ENCODE measurements around the gene SLC2A5.
"Not testable (repeated sequence)": the region's sequence is repeated elsewhere in the genome, so short reads cannot be mapped to it uniquely, and the experiment has no call there.

Gene SLC2A5

DNA sequence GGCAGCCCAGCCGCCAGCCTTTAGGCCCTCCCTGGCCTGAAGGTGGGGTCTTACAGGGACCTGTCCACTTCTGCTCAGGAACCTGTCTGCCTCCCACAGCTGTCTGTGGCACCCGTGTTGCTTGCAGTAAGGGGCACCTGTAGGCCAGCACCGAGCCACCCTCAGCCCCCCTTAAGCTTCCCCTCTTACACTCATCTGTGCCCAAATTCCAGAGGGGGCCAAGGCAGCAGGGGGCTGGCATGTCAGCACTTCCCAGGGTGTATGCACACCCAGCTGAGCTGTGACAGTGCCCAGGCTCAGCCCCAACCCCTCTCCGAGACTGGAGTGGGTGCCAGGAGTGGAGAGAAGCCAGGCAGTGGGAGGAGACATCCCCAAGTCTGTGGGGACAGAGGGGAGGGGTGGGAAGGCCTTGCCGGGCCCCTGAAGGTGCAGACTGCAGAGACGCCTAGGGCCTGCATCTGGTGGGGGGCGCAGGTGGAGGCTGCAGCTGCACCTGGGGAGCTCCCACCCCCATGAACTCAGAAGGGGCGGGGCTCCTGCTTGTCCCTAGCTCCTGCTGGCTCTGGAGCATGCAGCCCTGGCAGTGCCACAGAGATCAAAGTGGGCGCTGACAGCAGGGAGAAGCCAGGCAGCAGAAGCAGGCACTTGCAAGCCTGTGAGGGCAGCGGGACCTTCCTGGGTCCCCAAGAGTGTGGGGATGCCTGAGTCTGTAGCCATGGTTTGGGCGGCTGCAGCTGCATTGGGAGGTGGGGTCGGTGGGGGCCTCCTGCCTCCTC lies 37.8 kb downstream of the SLC2A5 start:
- no peak for DNase-seq

DNA sequence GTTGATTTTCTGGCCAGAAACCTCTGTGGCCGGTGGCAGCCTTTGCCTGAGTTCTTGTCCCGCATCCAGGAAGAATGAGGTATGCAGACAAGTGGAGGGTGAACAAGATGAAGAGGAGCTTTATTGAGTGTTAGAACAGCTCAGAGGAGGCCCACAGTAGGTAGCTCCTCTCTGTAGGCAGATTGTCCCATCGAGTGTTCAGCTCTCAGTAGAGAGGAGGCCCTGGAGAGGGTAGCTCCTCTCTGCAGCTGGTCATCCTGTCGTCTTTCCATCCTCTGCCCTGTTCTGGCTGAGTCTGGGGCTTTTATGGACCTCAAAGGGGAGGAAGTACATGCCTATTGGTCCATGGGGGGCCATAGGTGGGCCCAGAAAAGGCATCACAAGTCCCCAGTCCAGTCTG lies 38.4 kb downstream of the SLC2A5 start:
- DNase-seq: not testable (repeated sequence)

GRCh38 chr1:9028921-9029705 lies 40.3 kb downstream of the SLC2A5 start:
- DNase-seq: no peak

GRCh38 chr1:9027307-9027706 lies 42.1 kb downstream of the SLC2A5 start:
- no peak for DNase-seq

DNA sequence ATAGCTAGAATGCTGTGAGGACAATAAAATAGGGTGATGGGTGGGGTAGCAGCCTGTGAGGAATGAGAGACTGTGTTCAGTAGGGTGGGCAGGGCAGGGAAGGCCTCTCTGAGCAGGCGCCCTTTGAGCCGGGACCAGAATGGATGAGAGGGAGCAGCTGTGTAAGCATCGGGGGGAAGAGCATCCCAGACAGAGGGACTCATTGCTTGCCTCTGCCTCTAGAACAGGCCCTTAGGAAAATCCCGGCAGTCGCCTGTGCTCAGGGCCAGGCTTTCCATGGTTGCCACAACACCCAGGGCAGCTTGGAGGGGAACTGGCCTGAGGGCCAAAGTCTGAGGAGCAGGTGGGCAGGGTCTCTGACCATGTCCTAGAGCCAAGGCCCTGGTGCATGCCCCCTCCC lies 44.0 kb downstream of the SLC2A5 start:
- DNase-seq: no peak

GRCh38 chr1:9024837-9025236 lies 44.6 kb downstream of the SLC2A5 start:
- DNase-seq: no peak

DNA sequence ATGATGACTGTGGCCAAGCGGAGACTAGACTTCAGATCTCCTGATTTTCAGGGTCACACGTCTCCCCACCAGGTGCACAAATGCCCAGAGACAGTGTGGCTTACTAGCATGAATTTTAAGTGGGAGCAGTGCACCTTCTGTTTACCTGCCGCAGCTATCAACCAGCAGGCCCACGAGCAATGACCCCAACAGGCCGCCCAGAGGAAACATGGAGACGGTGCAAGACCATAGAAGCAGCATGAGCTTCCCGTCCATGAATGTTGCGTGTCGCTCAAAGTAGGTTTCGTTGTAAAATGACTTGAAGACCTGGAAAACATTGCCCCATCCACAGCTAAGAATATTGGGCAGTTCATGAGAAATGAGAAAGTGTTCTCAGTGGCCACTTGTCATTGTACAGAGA lies 46.7 kb downstream of the SLC2A5 start:
- DNase-seq: no peak

- not testable (repeated sequence) for DNase-seq
These were observed 47.3 kb downstream of the SLC2A5 start for GRCh38 chr1:9022026-9022738.

DNA sequence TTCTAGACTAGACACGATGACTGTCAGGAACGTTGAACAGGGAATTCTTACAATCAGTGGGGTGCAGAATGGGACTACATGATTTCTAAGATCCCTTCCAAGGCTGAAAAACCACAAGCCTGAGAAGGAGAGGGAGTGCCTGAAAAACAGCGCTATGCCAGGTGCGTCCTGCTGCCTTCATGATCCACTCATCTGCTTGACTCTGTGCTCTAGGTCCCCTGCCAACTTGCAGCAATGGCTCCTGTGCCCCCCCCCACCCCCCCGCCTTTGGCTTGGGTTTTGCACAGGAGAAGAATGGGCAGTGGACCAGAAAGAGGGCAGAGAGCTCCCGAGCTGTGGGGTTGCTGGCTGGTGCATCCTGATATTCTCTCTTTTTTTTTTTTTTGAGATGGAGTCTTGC lies 49.1 kb downstream of the SLC2A5 start:
- DNase-seq: no peak

GRCh38 chr1:9019896-9020295 lies 49.5 kb downstream of the SLC2A5 start:
- no peak for DNase-seq

- no peak for DNase-seq
These were observed 51.1 kb downstream of the SLC2A5 start for GRCh38 chr1:9018333-9018732.

- no peak for DNase-seq
These were observed 53.0 kb downstream of the SLC2A5 start for GRCh38 chr1:9016455-9016854.

GRCh38 chr1:9014475-9015375 lies 54.7 kb downstream of the SLC2A5 start:
- DNase-seq: no peak

GRCh38 chr1:9013819-9014218 lies 55.6 kb downstream of the SLC2A5 start:
- DNase-seq: no peak

DNA sequence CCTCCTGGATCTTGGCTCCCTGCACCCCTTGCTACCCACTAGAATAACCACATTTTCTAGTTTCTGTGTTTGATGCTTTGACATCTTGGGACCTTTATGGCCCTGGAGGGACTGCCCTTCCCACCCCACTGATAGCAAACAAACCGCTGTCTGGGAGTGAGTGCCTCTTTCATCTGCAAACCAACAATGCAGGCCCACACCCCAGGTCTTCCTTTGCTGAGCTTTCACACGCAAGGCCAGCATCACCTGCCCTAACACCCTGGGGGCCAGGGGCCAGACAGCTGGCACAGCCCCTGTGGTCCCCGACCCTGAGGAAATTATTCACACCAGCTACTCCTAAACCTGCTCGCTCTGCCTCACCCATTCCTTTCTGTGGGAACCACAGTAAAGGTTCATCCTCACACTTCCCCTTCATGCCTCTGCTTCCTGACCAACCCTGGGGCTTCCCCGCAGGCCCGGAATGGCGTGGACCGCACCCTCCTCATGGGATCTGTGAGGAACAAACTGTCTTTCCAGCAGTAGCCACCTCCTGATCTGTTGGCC lies 58.6 kb downstream of the SLC2A5 start:
- DNase-seq: no peak

DNA sequence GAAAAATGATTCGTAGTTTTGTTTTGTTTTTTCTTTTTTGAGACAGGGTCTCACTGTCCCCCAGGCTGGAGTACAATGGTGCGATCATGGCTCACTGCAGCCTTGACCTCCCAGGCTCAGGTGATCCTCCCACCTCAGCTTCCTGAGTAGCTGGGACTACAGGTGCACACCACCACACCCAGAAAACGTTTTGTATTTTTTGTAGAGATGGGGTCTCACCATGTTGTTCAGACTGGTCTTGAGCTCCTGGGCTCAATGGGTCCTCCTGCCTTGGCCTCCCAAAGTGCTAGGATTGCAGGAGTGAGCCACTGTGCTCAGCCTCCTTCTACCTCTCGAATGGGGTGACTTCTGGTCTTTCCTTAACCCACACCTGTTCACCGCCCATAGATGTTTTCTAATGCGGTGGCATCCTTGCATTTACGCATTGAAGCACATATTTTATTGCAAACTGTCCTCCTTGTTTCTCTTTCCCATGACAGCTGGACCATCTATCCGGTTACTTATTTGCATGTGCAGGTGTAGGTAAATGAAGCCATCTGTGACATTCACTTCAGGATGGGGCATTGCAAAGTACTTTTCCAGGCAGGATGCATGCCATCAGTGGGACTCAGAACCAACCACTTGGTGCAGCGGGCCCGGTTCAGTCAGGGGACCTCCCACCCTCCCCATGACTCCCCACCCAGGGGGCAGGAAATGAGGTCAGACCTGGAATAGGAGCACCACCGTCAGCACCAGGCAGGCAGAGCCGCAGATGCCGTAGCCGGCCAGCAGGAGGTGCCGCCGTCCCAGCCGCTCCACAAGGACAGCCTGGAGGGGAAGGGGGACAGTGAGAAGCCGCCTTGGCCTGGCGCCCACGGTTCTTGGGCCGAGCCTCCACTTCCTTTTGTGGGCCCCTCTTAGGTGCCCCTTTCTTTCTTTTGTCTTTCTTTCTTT lies 59.7 kb downstream of the SLC2A5 start:
- DNase-seq: peak; percentile 48

DNA sequence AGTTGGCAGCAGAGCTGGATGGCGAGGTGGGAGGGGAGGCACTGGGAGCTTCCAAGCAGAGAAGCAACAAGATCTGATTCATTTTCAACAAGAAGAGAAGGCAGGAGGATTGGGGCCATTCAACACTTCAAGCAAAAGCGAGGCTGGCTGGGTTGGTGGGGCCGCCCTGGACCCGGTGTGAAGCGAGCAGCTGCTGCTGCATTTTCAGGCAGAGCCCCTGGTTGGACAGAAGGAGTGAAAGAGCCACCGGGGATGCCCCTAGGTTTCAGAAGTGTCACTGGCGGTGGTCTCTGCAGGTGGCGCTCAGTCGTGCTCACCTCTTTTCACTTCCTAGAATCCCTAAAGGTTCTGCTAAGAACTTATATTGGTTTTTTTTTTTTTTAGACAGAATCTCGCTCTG lies 61.2 kb downstream of the SLC2A5 start:
- DNase-seq: no peak

DNA sequence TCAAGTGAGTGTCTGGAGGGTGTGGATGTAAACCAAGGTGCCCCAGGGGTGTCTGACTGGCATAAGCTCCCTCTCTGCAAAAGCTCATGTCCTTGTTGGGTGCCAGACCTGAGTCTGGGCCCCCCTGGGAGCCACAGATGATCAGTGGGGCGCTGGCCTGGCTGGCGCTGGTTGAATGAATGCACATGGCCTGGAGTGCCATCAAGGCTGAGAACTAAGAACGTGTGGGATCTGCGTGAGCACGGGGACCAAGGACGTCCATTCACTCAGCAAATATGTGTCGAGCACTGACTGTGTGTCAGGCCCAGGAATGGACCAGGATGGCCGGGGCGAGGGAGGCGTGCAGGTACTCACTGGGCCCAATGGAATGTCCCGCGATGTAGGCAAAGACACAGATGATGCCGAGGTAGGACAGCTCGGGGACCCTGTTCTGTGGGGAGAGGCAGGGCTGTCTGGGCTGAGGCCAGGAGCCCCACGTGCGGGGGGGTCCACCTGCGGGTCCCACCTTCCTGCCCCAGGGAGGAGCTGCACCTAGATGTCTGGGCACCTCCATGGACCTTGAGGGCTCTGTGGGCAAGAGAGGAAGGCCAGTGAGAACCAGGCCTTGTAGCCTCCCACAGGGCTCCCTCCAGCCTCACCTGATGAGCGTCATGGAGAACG lies 62.3 kb downstream of the SLC2A5 start:
- no peak for DNase-seq

- DNase-seq: no peak
These were observed 64.1 kb downstream of the SLC2A5 start for GRCh38 chr1:9005395-9005708.

DNA sequence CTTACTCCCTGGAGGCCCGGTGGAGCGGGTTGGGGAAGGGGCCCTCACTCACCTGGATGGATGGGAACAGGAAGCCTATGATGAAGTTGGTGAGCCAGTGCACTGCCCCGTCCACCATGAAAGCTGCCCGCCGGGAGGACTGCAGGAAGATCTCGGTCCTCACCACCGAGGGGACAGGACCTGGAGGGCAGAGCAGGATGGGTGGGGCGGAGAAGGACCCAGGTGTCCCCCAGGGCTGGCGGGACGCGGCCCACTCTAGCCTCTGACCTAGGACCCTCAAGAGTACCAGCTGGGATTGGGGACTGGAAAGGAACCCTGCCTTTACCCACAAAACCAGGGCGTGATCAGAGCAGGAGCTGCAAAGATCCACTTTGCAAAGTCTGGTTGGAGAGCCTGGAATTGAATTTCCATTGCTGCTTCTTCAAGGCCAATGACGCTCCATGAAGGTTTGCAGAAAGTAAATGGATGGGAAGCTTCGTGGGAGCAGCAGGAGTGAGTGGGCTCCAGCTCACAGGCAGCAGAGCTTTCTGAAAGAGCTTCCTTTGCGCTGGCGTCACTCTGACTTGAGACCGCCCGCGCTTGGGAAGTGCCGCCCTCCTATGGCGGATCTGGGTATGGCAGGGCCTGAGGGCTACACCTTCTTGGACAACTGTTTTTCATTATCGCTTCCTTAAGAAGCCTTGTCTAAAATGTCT lies 64.6 kb downstream of the SLC2A5 start:
- peak; percentile 88 for DNase-seq
